22Rv1 (cell line): ENCODE data around the gene NT5DC1.

Source experiments
- H3K27ac ChIP-seq: fragments of 450-650 bp; 2 replicates; pipeline ENCODE4 v1.5.1; 2017
- CTCF ChIP-seq: fragments of 450-650 bp; IDR thresholded peaks from 2 replicates; pipeline ENCODE4 v1.5.1; 2017; ENCODE audit warnings: mild to moderate bottlenecking
- ZFX ChIP-seq: fragments of 450-650 bp; IDR thresholded peaks from 2 replicates; pipeline ENCODE4 v1.6.1; 2017; ENCODE audit warnings: antibody characterized with exemption, borderline replicate concordance

NT5DC1 gene

DNA sequence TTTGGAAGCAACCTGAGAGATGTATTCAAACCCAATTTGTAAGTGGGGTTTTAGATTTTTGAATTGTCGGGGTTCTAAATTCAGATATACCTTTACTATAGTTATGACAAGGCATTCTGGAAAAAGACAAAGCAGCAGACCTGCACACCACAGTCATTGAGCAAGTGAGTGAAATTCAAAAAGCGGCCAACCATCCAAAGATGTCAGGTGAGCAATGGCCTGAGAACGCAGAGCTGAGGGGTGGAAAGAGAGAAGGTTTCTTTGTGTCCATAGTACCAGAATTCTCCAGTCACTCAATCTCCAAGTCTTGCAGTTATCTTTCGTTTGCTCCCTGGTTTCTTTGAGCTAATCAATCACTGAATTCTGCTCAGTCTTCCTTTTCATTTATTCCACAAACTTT, 38.2 kb upstream of the NT5DC1 start:
- TF ChIP-seq CTCF (no peak), ZFX (no peak)
- no peak overlapping the region for H3K27ac ChIP-seq

- TF ChIP-seq ZFX (no peak), CTCF (no peak)
- H3K27ac ChIP-seq, result no peak overlapping the region
Observed at GRCh38 chr6:116064666-116065065, 36.0 kb upstream of the NT5DC1 start.

- TF ChIP-seq CTCF (no peak), ZFX (no peak)
- no peak overlapping the region for H3K27ac ChIP-seq
Observed at GRCh38 chr6:116066789-116067188, 33.9 kb upstream of the NT5DC1 start.

- no peak overlapping the region for H3K27ac ChIP-seq
- TF ChIP-seq CTCF (no peak), ZFX (no peak)
Observed at GRCh38 chr6:116070101-116070500, 30.6 kb upstream of the NT5DC1 start.

GRCh38 chr6:116070616-116071389, 29.9 kb upstream of the NT5DC1 start:
- TF ChIP-seq CTCF (no peak), ZFX (no peak)
- no peak overlapping the region for H3K27ac ChIP-seq

DNA sequence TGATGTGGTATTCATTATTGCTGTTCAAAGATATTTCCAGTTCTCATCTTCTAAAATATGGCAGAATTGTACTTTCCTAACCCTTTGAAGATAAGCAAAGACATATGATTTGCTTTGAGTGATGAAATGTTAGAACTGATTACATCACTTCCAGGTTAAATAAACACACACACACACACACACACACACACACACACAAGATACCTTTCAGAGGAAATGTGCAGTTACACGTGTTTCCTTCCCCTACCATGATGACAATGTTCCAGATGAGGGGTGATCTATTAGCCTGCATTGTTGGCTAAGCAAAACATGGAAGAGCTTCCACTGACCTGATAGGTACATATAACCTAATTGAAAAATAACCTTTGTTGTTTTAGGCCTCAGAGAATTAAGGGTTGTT, 28.3 kb upstream of the NT5DC1 start:
- TF ChIP-seq CTCF (no peak), ZFX (no peak)
- no peak overlapping the region for H3K27ac ChIP-seq

GRCh38 chr6:116073765-116074440, 26.8 kb upstream of the NT5DC1 start:
- H3K27ac ChIP-seq, result no peak overlapping the region
- no peak for TF ChIP-seq CTCF
- no peak for TF ChIP-seq ZFX
